Nephron progenitor cell (in vitro differentiated cells): ENCODE data around the gene TMA7B.
A peak's percentile ranks its signal among the peaks of the same experiment; 100 is the strongest.

Experiments used
- DNase-seq: peaks from one replicate; pipeline ENCODE4 v3.0.0; 2021
- H3K27ac Mint-ChIP-seq: 2 replicates; pipeline ENCODE4 v1.8.0; 2021; ENCODE audit warnings: mild to moderate bottlenecking, moderate library complexity, mixed read lengths
- H3K27me3 Mint-ChIP-seq: 2 replicates; pipeline ENCODE4 v1.8.0; 2021; ENCODE audit warnings: mild to moderate bottlenecking, low read depth, mixed read lengths; ENCODE audit not compliant: poor library complexity
- H3K36me3 Mint-ChIP-seq: 2 replicates; pipeline ENCODE4 v1.8.0; 2021; ENCODE audit warnings: low read depth, mixed read lengths
- H3K4me1 Mint-ChIP-seq: 2 replicates; pipeline ENCODE4 v1.8.0; 2021; ENCODE audit warnings: mixed read lengths
- H3K4me3 Mint-ChIP-seq: 2 replicates; pipeline ENCODE4 v1.8.0; 2021; ENCODE audit warnings: mild to moderate bottlenecking, moderate library complexity, mixed read lengths
- H3K9me3 Mint-ChIP-seq: 2 replicates; pipeline ENCODE4 v1.8.0; 2021; ENCODE audit warnings: mild to moderate bottlenecking, moderate library complexity, mixed read lengths
- CTCF ChIP-seq: fragments of 200-600 bp; sonication (generic); IDR thresholded peaks from 2 replicates; pipeline ENCODE4 v1.5.0; 2021; ENCODE audit warnings: antibody characterized with exemption

TMA7B gene

GRCh38 chr22:39959640-39960447 is at the start of gene TMA7B:
TMA7B (plus strand) TSS chr22:39960397; CDS start chr22:39964375, 3,978 bp downstream.
- peak within 1 kb of the TSS; percentile 41 for H3K27ac Mint-ChIP-seq
- peaks cover 15% of the 10 kb centered on the region for H3K27me3 Mint-ChIP-seq
- H3K4me1 Mint-ChIP-seq = peaks cover 46% of the 10 kb centered on the region
- no peaks in the 10 kb centered on the region for H3K9me3 Mint-ChIP-seq
- no peaks in the 10 kb centered on the region for H3K36me3 Mint-ChIP-seq
- no peak within 1 kb of the TSS for H3K4me3 Mint-ChIP-seq
- DNase-seq = peak; percentile 42
- peak; percentile 22 for TF ChIP-seq CTCF

- DNase-seq = no peak
- Mint-ChIP-seq H3K27me3 (peaks cover 13% of the 10 kb centered on the region), H3K4me3 (no peak overlapping the region), H3K36me3 (no peaks in the 10 kb centered on the region), H3K9me3 (no peaks in the 10 kb centered on the region), H3K4me1 (peaks cover 57% of the 10 kb centered on the region), H3K27ac (no peak overlapping the region)
- TF ChIP-seq CTCF = no peak
These were observed 49.2 kb upstream of the TMA7B start for GRCh38 chr22:39910876-39911613.

GRCh38 chr22:39913321-39913720 is 46.9 kb upstream of the TMA7B start:
- no peaks in the 10 kb centered on the region for H3K9me3 Mint-ChIP-seq
- H3K27me3 Mint-ChIP-seq = peaks cover 14% of the 10 kb centered on the region
- no peak overlapping the region for H3K27ac Mint-ChIP-seq
- DNase-seq = no peak
- TF ChIP-seq CTCF = no peak
- H3K4me1 Mint-ChIP-seq = peaks cover 65% of the 10 kb centered on the region
- H3K36me3 Mint-ChIP-seq = no peaks in the 10 kb centered on the region
- H3K4me3 Mint-ChIP-seq = no peak overlapping the region

GRCh38 chr22:39913886-39914285 is 46.3 kb upstream of the TMA7B start:
- no peak for DNase-seq
- Mint-ChIP-seq H3K4me1 (peaks cover 59% of the 10 kb centered on the region), H3K4me3 (no peak overlapping the region), H3K36me3 (no peaks in the 10 kb centered on the region), H3K27me3 (peaks cover 14% of the 10 kb centered on the region), H3K27ac (no peak overlapping the region), H3K9me3 (no peaks in the 10 kb centered on the region)
- no peak for TF ChIP-seq CTCF

- Mint-ChIP-seq H3K27me3 (peaks cover 14% of the 10 kb centered on the region), H3K4me3 (no peak overlapping the region), H3K36me3 (no peaks in the 10 kb centered on the region), H3K9me3 (no peaks in the 10 kb centered on the region), H3K4me1 (peaks cover 52% of the 10 kb centered on the region), H3K27ac (no peak overlapping the region)
- TF ChIP-seq CTCF = no peak
- no peak for DNase-seq
These were observed 45.6 kb upstream of the TMA7B start for GRCh38 chr22:39914584-39914983.
